Right ventricle myocardium superior (tissue), 1 donor: ENCODE measurements around the gene LRRC38. TPM values are rescaled to one million over a fixed set of nuclear protein-coding genes. Genes with fewer than 3 reads are reported as not detected.

Source experiments
- ATAC-seq: fragments of 200-7000 bp; cut with Tn5 transposase; one replicate; pipeline ENCODE4 v1.9.1; 2020; ENCODE audit warnings: mild to moderate bottlenecking; ENCODE audit not compliant: poor library complexity
- DNase-seq: peaks from one replicate; pipeline ENCODE4 v3.0.0-alpha.2; 2020
- intact Hi-C: fragments of 100-400 bp; cut with DNase I; formaldehyde crosslinking; loops from one replicate; pipeline ENCODE4 v1.11.2; 2022
- total RNA-seq: library from RNA; stranded (reverse); fragmentation: NEBNext Ultra II Directional; extraction: Animal tissue kit (Norgen Biotek cat#: 25700); gene quantifications from one replicate; pipeline ENCODE4 v1.2.1, GENCODE V29; 2021
- donor health status: DM: no; HTN: yes; CAD: no; lungs with severe emphysema.

Gene LRRC38
- total RNA-seq, 1 donor from 2014 or later = not detected

DNA sequence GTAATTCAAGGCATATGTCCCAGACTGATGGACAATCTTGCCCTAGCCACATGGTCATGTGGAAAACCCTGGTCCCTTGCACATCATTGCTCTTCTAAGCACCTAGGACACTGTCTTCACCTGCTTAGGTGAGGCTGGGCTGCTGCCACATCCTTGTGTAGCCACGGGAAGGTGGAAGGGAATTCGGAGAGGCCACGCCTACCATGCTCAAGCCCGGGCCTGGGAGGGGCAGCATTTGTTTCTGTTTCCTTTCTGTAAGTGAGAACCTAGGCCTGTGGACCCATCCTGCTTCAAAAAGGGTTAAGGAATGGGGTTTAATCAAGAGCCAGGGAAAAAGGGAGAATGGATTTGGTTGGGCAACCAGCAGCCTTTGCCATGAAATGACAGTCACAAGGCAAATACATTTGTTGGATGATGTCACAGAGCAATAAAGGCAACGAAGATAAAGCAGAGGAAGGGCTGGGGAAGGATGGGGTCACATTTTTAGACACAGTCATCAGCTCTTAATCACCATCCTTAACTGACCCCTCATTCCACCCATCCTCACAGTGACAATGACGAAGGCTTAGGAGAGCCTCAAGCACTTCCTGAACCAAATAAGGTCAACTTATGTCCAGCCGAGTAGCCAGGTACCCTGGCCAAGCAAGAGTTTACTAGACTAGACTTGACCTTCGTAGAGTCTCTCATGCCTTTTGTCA lies 10.1 kb upstream of the LRRC38 start:
- intact Hi-C loops = no loop called here
- no peak for DNase-seq
- ATAC-seq = peak; percentile 30

DNA sequence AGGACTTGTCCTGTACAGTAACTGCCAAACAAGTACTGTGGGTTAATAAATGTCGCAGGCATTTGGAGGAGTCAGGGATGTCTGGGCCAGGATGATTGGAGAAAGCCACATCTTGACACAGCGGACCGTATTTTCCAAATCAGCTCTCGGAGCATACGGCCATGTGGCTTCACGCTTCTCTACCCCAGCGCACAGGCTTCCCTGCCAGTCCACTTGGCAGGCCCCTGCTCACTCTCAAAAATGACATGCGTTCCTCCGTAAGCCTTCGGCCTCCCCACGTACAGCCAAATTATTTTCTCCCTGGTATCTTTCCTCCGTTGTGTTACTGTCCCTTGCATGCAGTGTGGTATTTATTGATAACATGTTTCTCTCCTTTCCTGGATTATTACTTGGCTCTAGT lies 7.2 kb upstream of the LRRC38 start:
- DNase-seq = no peak
- ATAC-seq = peak; percentile 70
- intact Hi-C loops = no loop called here

DNA sequence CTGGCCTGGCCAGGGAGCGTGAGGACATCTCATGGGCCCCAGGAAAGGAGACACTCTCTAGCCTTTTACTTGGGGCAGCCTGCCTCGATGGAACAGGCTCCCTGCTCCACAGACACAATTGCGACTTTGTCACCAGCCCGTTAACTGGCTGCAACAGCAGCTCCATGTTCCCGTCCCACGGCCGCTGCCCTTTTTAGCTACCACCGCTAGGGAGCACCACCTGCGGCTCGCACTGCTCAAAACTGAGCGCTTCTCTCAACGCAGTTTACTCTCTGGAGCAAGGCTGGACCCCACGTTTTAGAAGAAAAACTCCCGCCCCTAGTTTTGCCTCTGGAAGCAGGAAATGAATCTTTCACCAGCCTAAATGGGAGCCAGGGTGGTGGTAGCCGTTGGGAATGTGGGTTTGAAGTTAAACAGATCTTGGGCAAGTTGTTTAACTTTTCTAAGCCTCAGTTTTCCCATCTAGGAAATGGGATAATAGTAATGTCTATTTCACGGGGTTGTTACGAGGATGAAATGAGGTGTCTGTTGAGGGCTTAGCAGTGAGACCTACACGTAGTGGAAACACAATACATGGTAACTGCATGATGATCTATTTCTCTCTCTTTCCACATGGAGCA lies 3.5 kb upstream of the LRRC38 start:
- intact Hi-C loops = no loop called here
- DNase-seq (no peak), ATAC-seq (peak; percentile 38)

DNA sequence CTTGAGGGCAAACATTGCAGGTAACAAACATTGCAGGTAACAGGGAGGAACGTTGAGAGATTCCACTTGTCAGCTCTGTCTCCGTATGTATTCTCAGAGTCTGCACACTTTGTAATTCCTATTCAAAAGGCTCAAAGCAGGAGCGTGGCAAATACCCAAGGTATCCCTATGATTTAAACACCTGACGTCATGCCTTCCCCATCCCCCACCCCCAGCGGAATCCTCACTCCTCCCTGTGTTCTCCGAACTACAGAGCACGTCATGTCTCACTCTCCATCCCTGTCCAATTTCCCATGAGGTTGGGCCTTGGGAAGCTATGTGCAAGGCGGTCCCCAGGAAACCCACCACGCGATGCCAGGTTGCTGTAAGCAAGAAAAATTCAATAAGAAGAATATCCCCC lies 2.8 kb upstream of the LRRC38 start:
- intact Hi-C loops = no loop called here
- no peak for DNase-seq

DNA sequence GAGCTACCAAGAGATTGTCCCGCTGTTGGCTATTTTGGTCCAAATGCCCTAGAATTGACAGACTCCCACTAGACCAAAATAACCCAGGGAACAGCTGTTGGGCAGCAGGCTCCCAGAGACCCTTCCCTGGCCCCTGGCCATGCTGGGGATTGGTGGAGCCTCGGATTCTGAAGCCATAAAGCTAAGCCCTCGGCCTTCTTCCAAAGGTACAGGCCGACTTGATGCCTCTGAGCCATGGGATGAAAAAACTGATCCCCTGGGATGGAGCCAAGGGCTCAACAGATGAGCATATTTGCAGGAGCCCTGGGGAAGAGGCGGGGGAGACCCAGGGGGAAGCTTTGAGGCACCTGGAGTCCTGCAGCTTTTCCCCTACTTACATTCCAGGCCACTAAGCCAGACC lies 1.0 kb upstream of the LRRC38 start:
- ATAC-seq (no peak), DNase-seq (no peak)
- intact Hi-C loops = no loop called here

More for the DNA sequence above, 2.8 kb upstream of the LRRC38 start:
- ATAC-seq = no peak

DNA sequence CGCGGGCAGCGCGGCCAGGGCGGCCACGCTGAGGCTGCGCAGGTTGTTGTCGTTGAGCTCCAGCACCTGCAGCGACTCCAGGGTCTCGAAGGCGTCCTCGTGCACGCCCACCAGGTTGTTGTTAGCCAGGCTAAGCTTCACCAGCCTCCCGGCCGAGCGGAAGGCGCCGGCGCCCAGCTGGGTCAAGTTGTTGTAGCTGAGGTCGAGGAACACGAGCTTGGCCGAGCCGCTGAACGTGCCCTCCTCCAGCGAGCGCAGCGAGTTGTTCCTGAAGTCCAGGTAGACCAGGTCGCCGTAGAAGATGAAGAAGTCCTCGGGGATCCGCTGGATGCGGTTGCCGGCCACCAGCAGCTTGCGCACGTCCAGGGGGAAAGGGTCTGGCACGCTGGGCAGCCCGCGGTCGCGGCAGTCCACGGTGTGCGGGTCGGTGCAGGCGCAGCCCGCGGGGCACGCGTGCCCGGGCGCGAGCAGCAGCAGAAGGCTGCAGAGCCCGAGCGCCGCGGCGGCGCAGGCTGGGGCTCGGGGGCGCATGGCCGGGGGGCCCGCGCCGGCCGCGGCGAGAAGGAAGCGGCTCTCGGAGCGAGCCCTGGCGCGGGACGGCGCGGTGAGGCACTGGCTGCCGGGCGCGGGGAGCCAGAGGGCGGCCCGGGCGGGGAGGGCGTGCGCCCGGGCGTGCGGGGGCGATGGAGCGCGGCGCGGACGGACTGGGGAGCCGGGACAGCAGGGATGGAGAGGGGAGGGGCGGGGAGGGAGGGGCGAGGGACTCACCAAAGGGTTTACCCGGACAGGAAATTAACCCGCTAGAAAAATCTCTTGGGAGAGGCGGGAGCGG lies 524 bp downstream of the LRRC38 start:
- ATAC-seq (no peak), DNase-seq (no peak)
- intact Hi-C loops = no loop called here

DNA sequence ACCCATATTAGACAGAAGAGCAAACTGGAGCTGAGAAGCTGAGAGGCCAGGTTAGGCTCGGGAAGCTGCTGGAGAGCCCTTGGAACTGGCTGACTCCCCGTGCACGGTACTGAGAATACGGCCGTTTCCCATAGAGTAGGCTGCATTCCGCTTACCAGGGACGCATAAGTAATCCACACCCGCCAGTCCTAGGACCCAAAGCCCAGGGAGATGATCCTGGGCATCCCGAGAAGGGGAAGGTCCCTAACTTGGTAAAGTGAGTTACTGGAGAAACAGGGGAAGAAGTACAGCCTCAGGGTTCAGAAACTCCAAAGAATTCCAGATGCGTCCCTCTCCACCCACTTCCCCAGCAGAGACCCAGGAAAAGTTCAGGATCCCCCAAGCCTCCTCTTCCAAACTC lies 1.3 kb downstream of the LRRC38 start:
- no peak for DNase-seq
- intact Hi-C loops = no loop called here
- ATAC-seq = no peak

DNA sequence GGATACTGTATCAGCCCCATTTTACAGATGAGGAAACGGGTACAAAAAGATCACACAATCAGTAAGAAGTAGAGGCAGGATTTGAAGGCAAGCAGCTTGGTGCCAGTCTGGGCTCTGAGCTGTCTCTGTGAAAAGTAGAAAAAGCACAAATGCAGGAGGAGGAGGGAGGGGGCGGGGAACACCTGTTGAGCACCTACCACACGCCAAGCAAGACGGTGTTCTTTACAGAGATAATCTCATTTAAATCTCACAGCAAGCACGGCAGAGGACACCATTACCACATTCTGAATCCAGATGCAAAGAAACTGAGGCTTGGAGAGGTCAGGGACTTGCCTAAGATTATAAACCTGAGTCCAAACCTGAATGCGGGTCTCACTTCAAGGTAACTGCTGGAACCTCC lies 3.3 kb downstream of the LRRC38 start:
- intact Hi-C loops = no loop called here
- no peak for DNase-seq

DNA sequence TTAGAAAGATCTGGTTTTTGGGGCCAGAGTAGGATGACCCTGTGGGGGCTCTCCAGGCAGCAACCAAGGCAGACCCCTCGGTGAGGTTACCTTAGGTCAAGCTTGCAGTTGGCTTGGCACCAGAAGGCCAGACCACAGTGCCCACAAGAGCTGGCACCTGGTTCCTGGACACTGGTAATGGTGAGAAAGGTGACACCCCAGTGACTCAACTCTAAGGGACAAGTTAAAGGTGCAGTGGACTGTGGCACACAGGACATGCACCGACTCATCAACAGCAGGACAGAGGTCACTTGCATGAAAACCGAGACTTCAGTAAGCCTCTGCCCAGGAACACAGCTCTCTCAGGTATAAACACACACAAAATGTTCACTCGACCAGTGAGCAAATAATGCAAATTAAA lies 6.7 kb downstream of the LRRC38 start:
- no peak for ATAC-seq
- intact Hi-C loops = no loop called here
- no peak for DNase-seq

More for the DNA sequence above, 3.3 kb downstream of the LRRC38 start:
- ATAC-seq = no peak

DNA sequence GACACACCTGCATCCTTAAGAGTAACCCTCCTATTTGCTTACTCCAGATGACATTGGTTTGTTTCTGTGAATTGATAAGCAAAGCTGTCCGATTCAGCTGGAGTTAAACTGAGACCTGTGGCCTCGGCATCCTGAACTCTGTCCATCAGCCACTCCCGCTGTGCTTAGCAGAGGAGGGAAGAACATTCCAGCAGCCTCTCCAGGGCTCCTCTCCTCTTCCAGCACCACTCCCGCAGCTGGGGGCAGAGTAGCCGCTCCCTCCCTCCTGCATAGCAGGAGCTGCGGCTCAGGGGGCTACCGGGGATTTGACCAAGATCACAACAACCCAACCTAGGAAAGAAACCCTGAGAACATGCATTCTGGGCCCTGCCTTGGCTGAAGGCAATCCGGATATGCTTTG lies 8.8 kb downstream of the LRRC38 start:
- intact Hi-C loops = no loop called here
- no peak for ATAC-seq
- DNase-seq = no peak

DNA sequence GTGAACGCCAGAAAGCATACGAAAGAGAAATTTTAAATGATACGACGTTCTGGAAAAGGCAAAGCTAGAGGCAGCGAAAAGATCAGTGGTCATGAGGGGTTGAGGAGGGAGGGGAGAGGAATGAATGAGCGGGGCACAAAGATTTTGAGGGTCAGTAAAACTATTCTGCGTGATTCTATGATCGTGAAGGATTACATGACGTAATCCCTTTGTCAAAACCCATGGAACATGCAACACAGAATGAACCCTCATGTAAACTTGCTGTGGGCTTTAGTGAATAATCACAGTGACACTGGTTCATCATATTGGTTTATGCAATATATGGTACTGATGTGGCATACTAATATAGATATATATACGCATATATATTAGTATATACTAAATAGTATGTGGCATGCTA lies 13.0 kb downstream of the LRRC38 start:
- intact Hi-C loops = no loop called here
- DNase-seq (no peak), ATAC-seq (no peak)

DNA sequence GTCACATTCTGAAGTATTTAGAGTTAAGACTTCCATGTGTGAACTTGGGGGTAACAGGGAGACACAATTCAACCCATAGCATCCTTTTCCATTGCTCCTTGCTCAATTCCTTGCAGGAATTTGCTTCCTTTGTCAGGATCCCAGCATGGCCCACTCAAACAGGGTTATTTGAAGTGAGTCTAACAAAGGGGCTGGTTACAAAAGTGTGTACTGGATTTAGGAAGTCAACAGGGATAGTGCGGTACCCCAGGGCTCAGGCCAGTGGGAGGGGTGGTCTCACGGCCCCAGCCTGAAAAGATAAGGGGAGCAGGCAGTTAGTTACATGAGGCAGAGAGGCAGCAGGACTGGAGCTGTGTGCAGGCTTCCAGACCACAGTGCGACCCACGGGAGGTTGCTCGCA lies 14.4 kb downstream of the LRRC38 start:
- DNase-seq (no peak), ATAC-seq (no peak)
- intact Hi-C loops = no loop called here

DNA sequence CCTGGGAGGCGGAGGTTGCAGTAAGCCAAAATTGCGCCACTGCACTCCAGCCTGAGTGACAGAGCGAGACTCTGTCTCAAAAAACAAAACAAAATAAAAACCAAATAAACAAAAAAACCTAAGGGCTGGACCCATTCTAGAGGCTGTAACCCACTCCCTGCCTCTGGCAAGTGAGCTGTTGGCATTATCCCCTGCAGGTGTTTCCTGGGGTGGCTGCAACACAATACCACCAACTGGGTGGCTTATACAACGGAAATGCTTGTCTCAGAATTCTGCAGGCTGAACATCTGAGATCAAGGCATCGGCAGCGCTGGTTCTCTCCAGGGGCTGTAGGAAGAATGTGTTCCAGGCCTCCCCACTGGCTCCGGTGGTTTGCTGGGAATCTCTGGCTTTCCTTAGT lies 15.2 kb downstream of the LRRC38 start:
- DNase-seq = no peak
- intact Hi-C loops = no loop called here
- ATAC-seq = no peak

DNA sequence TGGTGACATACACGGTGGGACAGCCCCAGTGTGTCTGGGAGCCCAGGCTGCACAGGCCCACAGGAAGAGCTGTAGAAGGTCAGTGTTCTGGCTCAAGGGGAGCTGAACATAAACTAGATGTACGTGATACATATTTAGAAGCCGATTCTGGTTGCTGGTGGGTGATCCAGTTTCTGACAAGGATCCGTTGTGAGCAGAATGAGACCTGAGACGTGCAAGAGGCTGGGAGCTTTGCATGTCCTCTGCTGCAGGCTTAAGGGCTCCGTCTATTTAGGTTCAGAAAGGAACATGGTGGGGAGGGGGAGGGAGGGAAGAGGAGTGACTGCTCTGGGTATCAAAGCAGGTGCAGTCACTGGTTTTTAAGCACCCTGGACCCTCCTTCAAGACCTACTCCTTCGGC lies 18.6 kb downstream of the LRRC38 start:
- intact Hi-C loops = no loop called here
- DNase-seq (no peak), ATAC-seq (no peak)

DNA sequence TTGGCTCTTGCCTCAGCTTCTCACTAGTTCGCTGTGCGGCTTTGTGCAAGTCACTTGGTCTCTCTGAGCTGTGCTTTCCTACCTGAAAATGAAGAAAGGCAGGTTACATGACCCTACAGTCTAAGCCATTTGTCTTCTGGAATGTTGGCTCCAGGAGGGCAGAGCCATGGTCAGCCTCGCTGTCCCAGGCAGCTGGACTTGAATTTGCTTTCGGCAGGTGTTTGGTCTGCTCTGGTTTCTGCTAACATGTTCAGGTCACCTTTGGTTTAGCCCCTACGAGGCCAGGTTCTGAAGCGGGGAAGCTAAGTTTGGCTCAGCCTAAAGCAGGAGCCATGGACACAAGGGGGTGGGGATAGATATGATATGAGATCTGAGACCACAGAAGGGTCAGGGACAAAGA lies 19.1 kb downstream of the LRRC38 start:
- intact Hi-C loops = no loop called here
- DNase-seq (no peak), ATAC-seq (no peak)

DNA sequence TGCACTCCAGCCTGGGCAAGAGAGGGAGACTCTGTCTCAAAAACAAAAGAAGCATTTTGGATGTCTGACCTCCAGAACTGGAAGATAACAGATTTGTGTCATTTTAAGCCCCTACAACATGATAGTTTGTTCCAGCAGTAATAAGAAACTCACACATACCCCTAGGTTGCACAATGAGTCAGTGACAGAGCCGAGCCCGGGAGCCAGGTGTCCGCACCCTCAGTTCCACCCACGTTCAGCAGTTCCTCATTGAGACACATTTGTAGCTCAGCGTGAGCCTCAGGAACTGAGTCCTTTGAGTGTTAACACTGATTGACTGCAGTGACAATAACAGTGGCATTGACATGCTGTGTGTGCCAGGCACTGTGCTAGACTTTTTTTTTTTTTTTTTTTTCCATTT lies 19.8 kb downstream of the LRRC38 start:
- ATAC-seq (no peak), DNase-seq (no peak)

DNA sequence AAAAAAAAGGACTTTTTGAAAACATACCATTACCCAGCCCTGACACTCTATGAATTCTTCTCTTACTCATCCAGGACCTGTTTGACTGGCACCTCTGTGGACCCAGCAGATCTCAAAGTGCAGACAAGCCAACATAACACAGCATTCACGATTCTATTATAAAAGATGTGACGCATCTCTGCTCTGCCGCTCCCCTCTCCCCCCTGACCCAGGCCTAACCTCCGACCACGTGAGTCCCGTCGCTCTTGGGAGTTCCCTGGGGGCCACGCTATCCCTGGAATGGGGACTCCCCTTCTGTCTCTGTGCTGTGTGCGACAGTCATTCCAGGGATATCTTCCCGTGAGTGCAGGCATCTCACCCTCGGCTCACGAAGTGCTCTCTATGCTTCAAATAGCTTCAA lies 21.1 kb downstream of the LRRC38 start:
- intact Hi-C loops = no loop called here
- DNase-seq (no peak), ATAC-seq (peak; percentile 26)

More for the DNA sequence above, 19.8 kb downstream of the LRRC38 start:
- intact Hi-C loops = no loop called here

DNA sequence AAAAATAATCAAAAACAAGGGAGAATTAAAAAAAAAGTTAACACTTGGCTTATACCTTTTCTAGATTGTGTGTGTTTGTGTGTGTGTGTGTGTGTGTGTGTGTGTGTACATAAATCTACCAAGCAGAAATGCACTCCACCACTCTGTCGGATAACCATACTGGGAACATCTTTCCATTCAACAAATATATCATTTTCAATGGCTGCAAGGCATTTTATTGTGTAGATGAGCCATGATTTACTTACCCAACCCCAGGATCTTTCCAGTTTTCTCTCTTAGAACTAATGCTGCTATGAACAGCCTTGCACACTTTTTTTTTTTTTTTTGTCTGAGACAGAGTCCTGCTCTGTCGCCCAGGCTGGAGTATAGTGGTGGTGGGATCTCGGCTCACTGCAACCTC lies 25.8 kb downstream of the LRRC38 start:
- intact Hi-C loops = no loop called here
- ATAC-seq = peak; percentile 18
- no peak for DNase-seq

DNA sequence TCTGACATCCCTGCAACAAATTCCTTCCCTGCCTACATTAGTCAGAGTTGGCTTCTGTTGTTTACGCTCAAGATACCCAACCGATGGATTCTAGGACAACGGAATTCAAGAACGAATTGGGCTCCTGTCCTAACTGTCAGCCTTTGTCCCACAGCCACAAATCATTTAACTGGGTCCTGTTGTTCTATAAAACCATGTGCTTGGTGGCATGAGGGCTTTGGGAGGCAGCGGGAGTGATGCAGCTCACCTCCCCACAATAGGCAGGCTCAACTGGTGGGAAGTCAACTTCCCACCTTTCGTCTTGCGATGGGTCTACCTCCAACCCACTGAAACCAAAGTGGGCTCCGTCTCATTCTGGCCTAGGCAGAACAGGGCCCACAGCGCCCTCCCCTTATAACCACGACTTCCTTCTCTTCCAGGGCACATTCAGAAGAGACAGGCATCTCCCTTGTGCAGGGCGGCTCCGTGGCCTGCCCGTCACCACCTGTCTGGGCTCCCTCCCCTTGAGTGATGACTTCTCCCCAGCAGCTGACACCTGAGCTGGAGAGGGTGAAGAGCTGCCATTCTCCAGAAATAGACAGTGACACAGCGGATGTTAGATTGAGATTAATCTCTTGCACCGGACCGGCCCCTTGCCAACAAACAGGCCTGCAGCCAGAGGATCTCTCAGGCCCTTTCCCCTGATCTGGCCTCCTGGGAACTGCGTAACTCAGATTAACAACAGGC lies 26.5 kb downstream of the LRRC38 start:
- ATAC-seq (peak; percentile 95), DNase-seq (peak; percentile 74)
- intact Hi-C loops = no loop called here
